ENCODE results near the gene MAPK11. TPM values are rescaled to one million over a fixed set of nuclear protein-coding genes. Genes with fewer than 3 reads are reported as not detected.

The MAPK11 gene
- total and polyA plus RNA-seq, 5 donors from 2014 or later: 0.10 to 9.3 (median 0.30) TPM

DNA sequence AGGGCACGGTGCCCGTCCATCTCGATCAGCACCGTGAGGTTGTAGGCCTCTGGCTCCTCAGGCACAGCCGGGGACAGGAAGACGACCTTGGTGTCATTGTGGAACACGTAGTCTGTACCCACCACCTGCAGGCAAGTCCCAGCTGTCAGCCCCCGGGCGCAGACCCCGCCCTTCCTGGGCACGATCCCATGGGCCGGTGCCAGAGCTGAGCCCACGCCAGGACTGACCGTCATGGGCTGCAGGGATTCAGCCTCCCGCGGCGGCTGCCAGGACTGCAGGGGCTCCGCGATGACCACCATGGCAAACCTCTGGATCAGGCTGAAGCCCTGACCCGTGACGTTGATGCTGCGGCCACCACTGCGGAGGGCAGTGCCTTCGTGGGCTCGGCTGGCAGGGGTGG is 11.8 kb upstream of the MAPK11 start:
- no peak overlapping the region for H3K27ac ChIP-seq (ENCODE audit: insufficient read depth, low read length, poor library complexity, severe bottlenecking)
- DNase-seq (no peak), ATAC-seq (ENCODE audit: low read depth in 2 of 2) (no peak)
- no peaks in the 10 kb centered on the region for H3K4me1 Mint-ChIP-seq
- no peaks in the 10 kb centered on the region for H3K36me3 ChIP-seq (ENCODE audit: control insufficient read depth, insufficient read depth, low read length)
- H3K27me3 Mint-ChIP-seq: no peaks in the 10 kb centered on the region
- no peaks in the 10 kb centered on the region for H3K27me3 ChIP-seq (ENCODE audit: control insufficient read depth, insufficient read depth, low read length)
- H3K36me3 Mint-ChIP-seq: no peaks in the 10 kb centered on the region
- no peaks in the 10 kb centered on the region for H3K4me1 ChIP-seq (ENCODE audit: control insufficient read depth, insufficient read depth, low read length, poor library complexity, severe bottlenecking)
- H3K4me3 ChIP-seq (ENCODE audit: low read depth, low read length): no peak overlapping the region
- peaks cover 0 to 1% (median 0%) of the 10 kb centered on the region in 7 donors for H3K9me3 Mint-ChIP-seq
- H3K9me3 ChIP-seq (ENCODE audit: control insufficient read depth in 2 of 2, low read length in 2 of 2): no peaks in the 10 kb centered on the region
- H3K27ac Mint-ChIP-seq: no peak overlapping the region
- H3K4me3 Mint-ChIP-seq: no peak overlapping the region

DNA sequence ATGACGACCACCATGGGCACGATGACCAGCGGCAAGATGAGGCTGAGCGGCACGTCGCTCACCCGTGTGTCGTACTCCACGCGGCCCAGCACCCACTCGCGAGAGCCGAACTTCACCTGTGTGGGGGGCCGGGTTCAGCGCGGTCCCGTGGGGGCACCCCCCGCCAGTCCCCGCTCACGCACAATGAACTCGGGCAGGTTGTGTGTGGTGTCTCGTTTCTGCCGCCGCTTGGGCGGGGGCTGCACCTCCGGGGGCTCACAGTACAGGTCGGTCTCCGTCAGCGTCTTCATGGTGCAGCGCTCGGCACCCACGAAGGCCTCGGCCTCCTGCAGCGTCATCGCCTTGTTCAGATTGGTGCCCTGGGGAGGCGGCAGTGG is 11.2 kb upstream of the MAPK11 start:
- Mint-ChIP-seq H3K27me3 (no peaks in the 10 kb centered on the region), H3K4me1 (no peaks in the 10 kb centered on the region), H3K4me3 (no peak overlapping the region), H3K9me3 (peaks cover 0 to 1% (median 0%) of the 10 kb centered on the region in 7 donors), H3K27ac (no peak overlapping the region), H3K36me3 (no peaks in the 10 kb centered on the region)
- Histone ChIP-seq H3K27ac (ENCODE audit: insufficient read depth, low read length, poor library complexity, severe bottlenecking) (no peak overlapping the region), H3K4me3 (ENCODE audit: low read depth, low read length) (no peak overlapping the region), H3K27me3 (ENCODE audit: control insufficient read depth, insufficient read depth, low read length) (no peaks in the 10 kb centered on the region), H3K9me3 (ENCODE audit: control insufficient read depth in 2 of 2, low read length in 2 of 2) (no peaks in the 10 kb centered on the region), H3K4me1 (ENCODE audit: control insufficient read depth, insufficient read depth, low read length, poor library complexity, severe bottlenecking) (no peaks in the 10 kb centered on the region), H3K36me3 (ENCODE audit: control insufficient read depth, insufficient read depth, low read length) (no peaks in the 10 kb centered on the region)
- no peak for DNase-seq
- no peak for ATAC-seq (ENCODE audit: low read depth in 2 of 2)

DNA sequence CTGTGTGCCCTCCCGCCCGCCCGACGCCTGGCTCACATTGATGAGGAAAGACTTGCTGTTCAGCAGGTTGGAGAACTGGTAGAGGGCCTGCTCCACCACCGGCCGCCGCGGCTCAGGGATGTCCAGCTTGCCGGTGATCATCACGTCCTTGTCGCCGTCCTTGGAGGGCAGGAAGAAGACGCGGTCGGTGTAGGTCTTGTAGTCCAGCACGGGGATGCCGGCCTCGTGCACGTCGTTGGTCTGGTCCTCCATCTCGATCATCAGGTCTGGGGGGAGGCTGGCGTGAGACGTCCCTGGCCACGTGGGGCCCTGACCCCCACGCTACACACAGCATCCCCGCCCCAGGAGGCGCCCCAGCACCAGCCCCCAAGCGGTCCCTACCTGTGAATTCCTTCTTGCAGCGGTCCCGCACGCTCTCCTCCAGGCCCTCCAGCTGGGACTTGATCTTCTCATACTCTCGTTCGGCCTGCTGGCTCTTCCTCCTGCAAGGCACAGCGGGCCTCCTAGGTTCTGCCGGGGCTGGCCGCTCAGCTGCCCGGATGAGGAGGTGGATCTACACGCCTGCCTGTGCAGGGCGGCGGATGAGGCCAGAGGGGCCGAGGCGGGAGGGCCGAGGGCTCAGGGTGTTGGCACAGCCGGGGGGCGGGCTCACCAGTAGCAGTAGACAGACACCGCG is 10.7 kb upstream of the MAPK11 start:
- no peak overlapping the region for H3K4me3 ChIP-seq (ENCODE audit: low read depth, low read length)
- H3K36me3 ChIP-seq (ENCODE audit: control insufficient read depth, insufficient read depth, low read length): no peaks in the 10 kb centered on the region
- Mint-ChIP-seq H3K4me3 (no peak overlapping the region), H3K4me1 (no peaks in the 10 kb centered on the region), H3K27ac (no peak overlapping the region), H3K27me3 (no peaks in the 10 kb centered on the region), H3K36me3 (no peaks in the 10 kb centered on the region), H3K9me3 (peaks cover 0 to 1% (median 0%) of the 10 kb centered on the region in 7 donors)
- ATAC-seq (ENCODE audit: low read depth in 2 of 2) (no peak), DNase-seq (no peak)
- H3K27me3 ChIP-seq (ENCODE audit: control insufficient read depth, insufficient read depth, low read length): no peaks in the 10 kb centered on the region
- no peaks in the 10 kb centered on the region for H3K4me1 ChIP-seq (ENCODE audit: control insufficient read depth, insufficient read depth, low read length, poor library complexity, severe bottlenecking)
- no peak overlapping the region for H3K27ac ChIP-seq (ENCODE audit: insufficient read depth, low read length, poor library complexity, severe bottlenecking)
- no peaks in the 10 kb centered on the region for H3K9me3 ChIP-seq (ENCODE audit: control insufficient read depth in 2 of 2, low read length in 2 of 2)

DNA sequence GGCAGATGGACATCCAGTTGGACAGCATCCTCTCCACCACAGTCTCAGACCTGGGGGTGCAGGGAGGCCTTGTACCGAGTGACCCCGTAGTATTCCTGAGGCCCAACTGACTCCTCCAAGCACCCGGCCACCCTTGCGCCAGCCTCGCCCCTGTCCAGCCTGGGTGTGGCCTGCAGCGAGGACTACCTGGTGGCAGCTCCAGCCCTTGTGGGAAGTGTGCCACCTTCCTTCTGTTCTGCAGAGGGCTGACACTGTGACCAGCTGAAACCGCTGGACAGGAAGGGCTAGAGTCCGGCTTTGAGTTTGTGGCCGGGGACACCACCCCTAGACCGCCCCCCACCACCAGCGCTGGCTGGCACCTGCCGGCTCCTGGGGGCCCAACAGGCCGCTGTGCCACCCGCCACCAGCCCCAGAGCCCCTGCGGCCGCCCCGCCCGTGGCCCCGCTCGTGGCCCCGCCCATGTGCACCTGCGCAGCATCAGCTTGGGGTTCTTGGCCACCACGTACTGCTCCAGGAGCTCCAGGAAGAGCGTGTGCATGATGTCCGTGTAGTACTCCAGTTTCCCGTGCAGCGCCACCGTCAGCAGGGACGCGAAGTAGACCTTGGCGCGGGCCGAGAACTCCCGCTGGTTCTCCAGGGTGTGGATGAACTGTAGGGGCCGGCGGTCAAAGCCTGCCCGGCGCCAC is 10.0 kb upstream of the MAPK11 start:
- Mint-ChIP-seq H3K4me1 (no peaks in the 10 kb centered on the region), H3K27me3 (no peaks in the 10 kb centered on the region), H3K4me3 (no peak overlapping the region), H3K9me3 (peaks cover 0 to 1% (median 0%) of the 10 kb centered on the region in 7 donors), H3K36me3 (no peaks in the 10 kb centered on the region), H3K27ac (no peak overlapping the region)
- no peaks in the 10 kb centered on the region for H3K36me3 ChIP-seq (ENCODE audit: control insufficient read depth, insufficient read depth, low read length)
- no peak for ATAC-seq (ENCODE audit: low read depth in 2 of 2)
- no peak overlapping the region for H3K27ac ChIP-seq (ENCODE audit: insufficient read depth, low read length, poor library complexity, severe bottlenecking)
- H3K4me1 ChIP-seq (ENCODE audit: control insufficient read depth, insufficient read depth, low read length, poor library complexity, severe bottlenecking): no peaks in the 10 kb centered on the region
- DNase-seq: no peak
- H3K4me3 ChIP-seq (ENCODE audit: low read depth, low read length): no peak overlapping the region
- H3K27me3 ChIP-seq (ENCODE audit: control insufficient read depth, insufficient read depth, low read length): no peaks in the 10 kb centered on the region
- H3K9me3 ChIP-seq (ENCODE audit: control insufficient read depth in 2 of 2, low read length in 2 of 2): no peaks in the 10 kb centered on the region

DNA sequence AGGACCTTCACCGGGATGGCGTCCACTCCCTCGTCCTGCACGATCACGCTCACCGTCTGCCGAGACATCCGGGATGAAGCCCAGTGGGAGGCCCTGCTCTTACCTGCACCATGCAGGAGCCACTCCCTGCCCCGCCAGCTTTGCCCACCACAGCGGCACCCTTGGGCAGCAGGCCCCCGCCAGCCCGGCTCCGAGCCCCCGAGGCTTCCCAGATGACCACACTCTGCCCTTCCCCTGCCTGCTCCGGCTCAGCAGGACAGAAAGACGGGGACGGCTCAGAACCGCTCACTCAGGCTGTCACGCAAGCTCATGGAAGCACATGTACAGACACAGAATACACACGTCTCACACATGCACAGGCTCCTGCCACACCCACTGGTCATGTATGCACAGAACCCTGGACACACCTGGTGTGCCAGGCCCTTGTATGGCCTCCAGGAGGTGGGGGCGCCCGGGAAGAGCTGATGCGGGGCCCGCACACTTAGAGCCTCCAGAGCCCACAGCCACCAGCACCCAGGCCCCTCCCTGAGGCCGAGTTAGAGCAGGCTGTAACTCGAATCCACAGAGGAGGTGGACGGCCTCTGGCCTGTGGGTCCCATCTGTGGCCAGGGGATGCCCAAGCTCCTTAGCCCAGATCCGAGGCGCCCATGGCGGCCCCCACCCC is 8.9 kb upstream of the MAPK11 start:
- no peak overlapping the region for H3K4me3 ChIP-seq (ENCODE audit: low read depth, low read length)
- no peaks in the 10 kb centered on the region for H3K9me3 ChIP-seq (ENCODE audit: control insufficient read depth in 2 of 2, low read length in 2 of 2)
- no peak overlapping the region for H3K27ac ChIP-seq (ENCODE audit: insufficient read depth, low read length, poor library complexity, severe bottlenecking)
- H3K36me3 ChIP-seq (ENCODE audit: control insufficient read depth, insufficient read depth, low read length): no peaks in the 10 kb centered on the region
- DNase-seq (no peak), ATAC-seq (ENCODE audit: low read depth in 2 of 2) (no peak)
- Mint-ChIP-seq H3K27ac (no peak overlapping the region), H3K4me3 (no peak overlapping the region), H3K4me1 (peaks cover 0 to under 1% (median 0%) of the 10 kb centered on the region in 4 donors), H3K36me3 (no peaks in the 10 kb centered on the region), H3K27me3 (peaks cover 2% of the 10 kb centered on the region), H3K9me3 (peaks cover 0 to 1% (median 0%) of the 10 kb centered on the region in 7 donors)
- H3K27me3 ChIP-seq (ENCODE audit: control insufficient read depth, insufficient read depth, low read length): no peaks in the 10 kb centered on the region
- peaks cover 3% of the 10 kb centered on the region for H3K4me1 ChIP-seq (ENCODE audit: control insufficient read depth, insufficient read depth, low read length, poor library complexity, severe bottlenecking)

DNA sequence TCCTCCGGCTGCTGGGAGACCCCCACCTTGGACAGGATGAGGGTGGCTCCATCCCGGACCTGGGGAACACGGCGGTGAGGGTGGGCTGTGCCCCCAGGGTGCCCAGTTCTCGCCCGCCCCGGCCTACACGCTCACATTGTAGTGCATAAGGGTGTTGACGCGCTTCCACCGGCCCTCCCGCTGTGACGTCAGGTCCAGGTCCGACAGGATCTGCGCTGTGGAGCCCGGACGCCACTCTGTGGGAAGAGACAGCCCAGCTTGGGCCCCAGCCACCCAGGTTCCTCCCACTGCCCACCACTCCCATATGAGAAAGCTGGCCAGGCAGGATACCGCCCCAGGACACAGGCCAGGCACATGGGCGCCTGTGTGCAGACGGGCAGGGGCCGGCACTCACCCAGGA is 8.3 kb upstream of the MAPK11 start:
- DNase-seq (no peak), ATAC-seq (ENCODE audit: low read depth in 2 of 2) (no peak)
- Histone ChIP-seq H3K4me1 (ENCODE audit: control insufficient read depth, insufficient read depth, low read length, poor library complexity, severe bottlenecking) (peaks cover 4% of the 10 kb centered on the region), H3K36me3 (ENCODE audit: control insufficient read depth, insufficient read depth, low read length) (no peaks in the 10 kb centered on the region), H3K9me3 (ENCODE audit: control insufficient read depth in 2 of 2, low read length in 2 of 2) (no peaks in the 10 kb centered on the region), H3K27ac (ENCODE audit: insufficient read depth, low read length, poor library complexity, severe bottlenecking) (no peak overlapping the region), H3K4me3 (ENCODE audit: low read depth, low read length) (no peak overlapping the region), H3K27me3 (ENCODE audit: control insufficient read depth, insufficient read depth, low read length) (no peaks in the 10 kb centered on the region)
- Mint-ChIP-seq H3K4me3 (no peak overlapping the region), H3K9me3 (peaks cover 0 to 1% (median 0%) of the 10 kb centered on the region in 7 donors), H3K4me1 (peaks cover 0 to 5% (median 2%) of the 10 kb centered on the region in 4 donors), H3K27ac (no peak overlapping the region), H3K27me3 (peaks cover 4% of the 10 kb centered on the region), H3K36me3 (no peaks in the 10 kb centered on the region)

DNA sequence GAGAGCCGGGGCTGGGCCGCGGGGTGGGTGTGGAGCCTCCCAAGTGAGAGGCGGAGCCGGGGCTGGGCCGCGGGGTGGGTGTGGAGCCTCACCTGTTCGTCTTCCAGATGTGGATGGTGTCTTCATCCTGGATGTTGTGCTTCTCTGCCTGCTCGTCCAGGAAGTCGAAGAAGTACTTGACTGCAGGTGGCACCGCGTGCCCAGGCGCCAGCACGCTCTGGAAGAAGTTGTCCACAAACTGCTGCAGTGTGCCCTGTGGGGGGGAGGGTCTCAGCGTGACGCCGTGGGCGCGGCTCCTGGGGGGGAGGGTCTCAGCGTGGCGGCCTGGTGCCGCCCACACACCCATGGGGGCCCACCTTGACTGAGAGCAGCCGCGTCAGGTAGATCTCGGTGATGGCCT is 7.6 kb upstream of the MAPK11 start:
- Mint-ChIP-seq H3K36me3 (no peaks in the 10 kb centered on the region), H3K4me1 (peaks cover 0 to 6% (median 2%) of the 10 kb centered on the region in 4 donors), H3K4me3 (no peak overlapping the region), H3K9me3 (peaks cover 0 to 1% (median 0%) of the 10 kb centered on the region in 7 donors), H3K27me3 (peaks cover 6% of the 10 kb centered on the region), H3K27ac (no peak overlapping the region)
- no peaks in the 10 kb centered on the region for H3K36me3 ChIP-seq (ENCODE audit: control insufficient read depth, insufficient read depth, low read length)
- ATAC-seq (ENCODE audit: low read depth in 2 of 2): no peak
- H3K4me1 ChIP-seq (ENCODE audit: control insufficient read depth, insufficient read depth, low read length, poor library complexity, severe bottlenecking): peaks cover 4% of the 10 kb centered on the region
- no peaks in the 10 kb centered on the region for H3K27me3 ChIP-seq (ENCODE audit: control insufficient read depth, insufficient read depth, low read length)
- no peak overlapping the region for H3K27ac ChIP-seq (ENCODE audit: insufficient read depth, low read length, poor library complexity, severe bottlenecking)
- H3K9me3 ChIP-seq (ENCODE audit: control insufficient read depth in 2 of 2, low read length in 2 of 2): no peaks in the 10 kb centered on the region
- DNase-seq: no peak
- no peak overlapping the region for H3K4me3 ChIP-seq (ENCODE audit: low read depth, low read length)
